B cell (primary cell): ENCODE measurements around the gene NAV1. TPM values are rescaled to one million over a fixed set of nuclear protein-coding genes. Genes with fewer than 3 reads are reported as not detected.

Experiments used
- ATAC-seq: fragments of 200-7000 bp; cut with Tn5 transposase; one replicate; pipeline ENCODE4 v1.10.0; 2021; ENCODE audit warnings: low read depth, mild to moderate bottlenecking, moderate number of reproducible peaks, moderate library complexity
- CTCF ChIA-PET: fragments of 350-600 bp; sonication (Branson Sonifier 250); formaldehyde crosslinking; loops from one replicate; lab custom pipeline; 2021; ENCODE audit warnings: antibody characterized with exemption, inconsistent platforms; lab: Charles Lee
- POLR2A ChIA-PET: fragments of 350-600 bp; sonication (Branson Sonifier 250); formaldehyde crosslinking; loops from one replicate; lab custom pipeline; 2021; ENCODE audit warnings: antibody characterized with exemption; lab: Charles Lee
- DNase-seq: peaks from one replicate; pipeline ENCODE4 v3.0.0; 2013
- H2AFZ ChIP-seq: 2 replicates; pipeline ENCODE4 v1.6.1; 2012; ENCODE audit warnings: mild to moderate bottlenecking, low read depth, low read length; ENCODE audit not compliant: insufficient read depth, poor library complexity, severe bottlenecking
- H3K27ac ChIP-seq, 2 donors: 1 replicate in 1 of 2; 2 replicates in 1 of 2; pipeline ENCODE4 v1.5.1; 2012 to 2013; ENCODE audit warnings: low read length in 2 of 2, mild to moderate bottlenecking in 2 of 2, moderate library complexity in 1 of 2
- H3K27me3 ChIP-seq, 4 experiments: fragments of 200-600 bp in 1 of 4; sonication (generic) in 1 of 4; replicated peaks in 1 of 4; 1 replicate in 2 of 4; 2 replicates in 2 of 4; pipeline versions ENCODE4 v1.6.1 to v1.7.0; 2013 to 2016; ENCODE audit warnings: low read length in 3 of 4, mild to moderate bottlenecking in 2 of 4, mixed read lengths in 1 of 4, moderate library complexity in 1 of 4; ENCODE audit not compliant: insufficient read depth in 4 of 4, control insufficient read depth in 3 of 4; ENCODE audit errors: control extremely low read depth in 1 of 4
- H3K36me3 ChIP-seq, 2 experiments: replicated peaks in 1 of 2; 1 replicate in 1 of 2; 2 replicates in 1 of 2; pipeline versions ENCODE4 v1.6.1 to v1.7.1; 2013; ENCODE audit warnings: low read length in 1 of 2; ENCODE audit not compliant: insufficient read depth in 2 of 2, control insufficient read depth in 1 of 2; ENCODE audit errors: control extremely low read depth in 1 of 2, extremely low read depth in 1 of 2
- H3K4me1 ChIP-seq, 2 donors: fragments of 200-600 bp in 1 of 2; sonication (generic) in 1 of 2; 1 replicate in 1 of 2; 2 replicates in 1 of 2; pipeline versions ENCODE4 v1.5.1 to v1.6.1; 2013 to 2017; ENCODE audit warnings: low read length in 2 of 2; ENCODE audit not compliant: control insufficient read depth in 2 of 2, insufficient read depth in 2 of 2
- H3K4me2 ChIP-seq: replicated peaks from 2 replicates; pipeline ENCODE3; 2012; ENCODE audit warnings: mild to moderate bottlenecking, low read depth, low read length; ENCODE audit not compliant: poor library complexity, severe bottlenecking
- H3K4me3 ChIP-seq, 5 experiments: fragments of 200-600 bp in 1 of 5; sonication (generic) in 1 of 5; 1 replicate in 3 of 5; 2 replicates in 2 of 5; pipeline versions ENCODE4 v1.5.1 to v1.7.0; 2011 to 2016; ENCODE audit warnings: low read length in 4 of 5, mild to moderate bottlenecking in 4 of 5, low read depth in 2 of 5, control low read depth in 1 of 5, moderate library complexity in 1 of 5; ENCODE audit not compliant: insufficient read depth in 1 of 5; ENCODE audit errors: control extremely low read depth in 1 of 5, extremely low read depth in 1 of 5
- H3K79me2 ChIP-seq: fragments of 200-600 bp; sonication (generic); one replicate; pipeline ENCODE4 v1.6.0; 2016; ENCODE audit warnings: low read length; ENCODE audit not compliant: control insufficient read depth, insufficient read depth
- H3K9ac ChIP-seq: fragments of 200-600 bp; sonication (generic); 2 replicates; pipeline ENCODE4 v1.6.1; 2017; ENCODE audit warnings: mild to moderate bottlenecking, low read length, moderate library complexity
- H3K9me3 ChIP-seq, 3 donors: one replicate each; pipeline versions ENCODE4 v1.6.1 to v1.7.1; 2013; ENCODE audit warnings: low read length in 2 of 3; ENCODE audit not compliant: control insufficient read depth in 2 of 3, insufficient read depth in 1 of 3; ENCODE audit errors: control extremely low read depth in 1 of 3
- H4K20me1 ChIP-seq: 2 replicates; pipeline ENCODE4 v1.6.0; 2012; ENCODE audit warnings: mild to moderate bottlenecking, low read length; ENCODE audit not compliant: insufficient read depth, control insufficient read depth, poor library complexity, severe bottlenecking
- H3K27ac Mint-ChIP-seq: one replicate; pipeline ENCODE4 v1.8.0; 2021; ENCODE audit warnings: mixed read lengths
- H3K27me3 Mint-ChIP-seq: one replicate; pipeline ENCODE4 v1.8.0; 2021; ENCODE audit warnings: mixed read lengths
- H3K4me1 Mint-ChIP-seq: one replicate; pipeline ENCODE4 v1.8.0; 2021; ENCODE audit warnings: mixed read lengths
- H3K4me3 Mint-ChIP-seq: one replicate; pipeline ENCODE4 v1.8.0; 2021; ENCODE audit warnings: mixed read lengths
- H3K9me3 Mint-ChIP-seq: one replicate; pipeline ENCODE4 v1.8.0; 2022; ENCODE audit warnings: mixed read lengths; ENCODE audit not compliant: insufficient read depth
- CTCF ChIP-seq: fragments of 200-600 bp; IDR thresholded peaks from one replicate; pipeline ENCODE4 v1.8.0; 2022; ENCODE audit warnings: antibody characterized with exemption, mild to moderate bottlenecking
- EZH2 ChIP-seq: IDR thresholded peaks from 2 replicates; pipeline ENCODE4 v1.6.1; 2012; ENCODE audit warnings: borderline replicate concordance, low read depth, mild to moderate bottlenecking, moderate library complexity, low read length; ENCODE audit not compliant: insufficient read depth, poor library complexity, severe bottlenecking
- WGBS: methylation state at CpG from one replicate; pipeline ENCODE4 v1.1.5; 2013; ENCODE audit warnings: missing lambda C conversion rate; ENCODE audit not compliant: insufficient coverage; 5-methylcytosine and 5-hydroxymethylcytosine counted together
- intact Hi-C: fragments of 100-400 bp; cut with micrococcal nuclease; formaldehyde crosslinking; loops from one replicate; pipeline ENCODE4 v1.10.0; 2022
- polyA plus RNA-seq: library from polyadenylated mRNA; depleted of rRNA; stranded (reverse); fragments of >200 nt; gene quantifications from 2 replicates; pipeline ENCODE4 v1.2.3, GENCODE V29; 2012
- total RNA-seq, 2 donors: library from RNA; stranded (reverse); fragments of 120-200 nt in 1 of 2; gene quantifications; 1 replicate in 1 of 2; 2 replicates in 1 of 2; pipeline versions ENCODE4 v1.2.3 to v1.2.4, GENCODE V29; 2013 to 2022

NAV1 gene
- total and polyA plus RNA-seq, 2 donors (not counting 1 experiment from before 2014, with no cell fraction given), result 1.5 to 4.3 TPM

DNA sequence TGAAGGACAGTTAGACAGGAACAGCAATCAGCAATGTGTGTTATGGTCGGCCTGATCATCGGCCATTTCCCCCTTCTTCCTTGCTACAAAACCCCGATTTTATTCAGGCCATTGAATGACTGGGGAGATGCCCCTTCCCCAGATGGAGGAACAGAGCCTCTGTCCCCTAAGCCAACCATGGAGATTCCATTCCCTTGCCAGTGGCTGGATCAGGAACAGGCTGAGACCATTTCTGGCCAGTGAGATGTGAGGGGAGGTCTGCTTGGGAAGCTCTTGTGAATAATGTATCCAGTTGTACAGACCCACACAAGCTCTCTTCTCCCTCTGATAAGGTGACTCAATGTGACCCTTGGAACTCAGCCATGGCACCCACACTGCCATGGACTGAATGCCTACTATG is 39.7 kb upstream of the NAV1 start:
- Mint-ChIP-seq H3K27ac (no peak overlapping the region), H3K9me3 (no peaks in the 10 kb centered on the region), H3K4me1 (peaks cover 2% of the 10 kb centered on the region), H3K27me3 (no peaks in the 10 kb centered on the region), H3K4me3 (no peak overlapping the region)
- 100% methylated on average over 3 of the region's 3 CpGs for WGBS
- Histone ChIP-seq H3K4me2 (no peak overlapping the region), H3K9ac (no peak overlapping the region), H3K4me1 (no peaks in the 10 kb centered on the region), H3K79me2 (peaks cover 30% of the 10 kb centered on the region), H3K27ac (no peak overlapping the region), H4K20me1 (no peaks in the 10 kb centered on the region), H3K9me3 (peaks cover 0 to 2% (median 0%) of the 10 kb centered on the region in 3 donors), H3K36me3 (peaks cover 0 to 15% of the 10 kb centered on the region in 2 experiments), H3K27me3 (no peaks in the 10 kb centered on the region), H3K4me3 (no peak overlapping the region), H2AFZ (no peak overlapping the region)
- DNase-seq, result no peak
- ATAC-seq, result no peak
- TF ChIP-seq CTCF (no peak), EZH2 (no peak)
- ChIA-PET CTCF (interaction anchor here (0.6 to 6.1 kb wide), 4 partner anchors 13 to 915 kb away, joined by 3 to 46 read pairs (median 18); no protein-coding TSS in a partner anchor), POLR2A (no interaction called here)
- intact Hi-C loops, result no loop called here

DNA sequence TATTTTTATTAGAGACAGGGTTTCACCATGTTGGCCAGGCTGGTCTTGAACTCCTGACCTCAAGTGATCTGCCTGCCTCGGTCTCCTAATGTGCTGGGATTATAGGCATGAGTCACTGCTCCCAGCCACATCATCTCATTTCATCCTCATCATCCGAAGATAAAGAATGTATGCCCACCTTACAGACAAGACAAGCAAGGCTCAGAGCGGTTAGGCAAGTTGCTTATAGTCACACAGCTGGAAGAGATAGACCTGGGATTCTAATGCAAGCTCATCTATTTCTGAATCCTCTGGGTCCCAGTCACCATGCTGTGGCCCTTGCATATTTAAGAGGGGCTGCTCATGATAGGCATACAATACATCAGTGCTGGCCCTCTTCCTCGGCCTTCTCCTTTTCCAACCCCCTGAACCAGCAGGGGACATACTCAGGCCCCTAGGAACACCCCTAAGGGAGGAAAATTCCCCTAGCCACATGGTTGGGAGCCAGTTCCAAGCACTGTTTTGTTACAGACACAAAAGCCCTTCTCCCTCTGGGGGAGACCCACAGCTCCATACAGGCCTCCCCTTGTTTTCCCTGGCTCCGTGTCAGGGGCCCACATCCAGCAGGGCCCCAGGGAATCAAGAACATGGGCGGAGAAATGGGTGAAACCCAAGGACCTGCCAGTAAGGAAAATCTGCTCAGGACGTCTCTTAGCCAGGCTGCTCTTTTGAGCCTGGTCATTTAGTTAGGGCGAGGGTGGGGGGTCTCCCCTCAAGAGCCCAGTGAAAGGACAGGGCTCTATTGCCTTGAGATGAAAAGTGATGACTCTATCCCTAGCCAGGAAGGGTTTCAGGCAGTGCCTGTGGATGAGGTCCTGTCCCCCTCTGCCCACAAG is 38.9 kb upstream of the NAV1 start:
- Histone ChIP-seq H3K9me3 (no peaks in the 10 kb centered on the region), H3K79me2 (peaks cover 30% of the 10 kb centered on the region), H3K36me3 (peaks cover 0 to 9% of the 10 kb centered on the region in 2 experiments), H3K4me2 (no peak overlapping the region), H3K9ac (no peak overlapping the region), H2AFZ (no peak overlapping the region), H3K4me1 (peaks cover 0 to under 1% of the 10 kb centered on the region in 2 donors), H3K27me3 (no peaks in the 10 kb centered on the region), H3K4me3 (no peak overlapping the region), H4K20me1 (no peaks in the 10 kb centered on the region), H3K27ac (no peak overlapping the region)
- DNase-seq (no peak), ATAC-seq (no peak)
- ChIA-PET CTCF (interaction anchor here (1.1 to 6.1 kb wide), 4 partner anchors 13 to 61 kb away, joined by 3 to 59 read pairs (median 40); no protein-coding TSS in a partner anchor), POLR2A (no interaction called here)
- peaks cover 4% of the 10 kb centered on the region for H3K4me1 Mint-ChIP-seq
- intact Hi-C loops, result no loop called here
- H3K27ac Mint-ChIP-seq, result no peak overlapping the region
- 98% methylated on average over 7 of the region's 8 CpGs for WGBS
- TF ChIP-seq EZH2 (no peak), CTCF (no peak)
- H3K9me3 Mint-ChIP-seq, result no peaks in the 10 kb centered on the region
- H3K4me3 Mint-ChIP-seq, result no peak overlapping the region
- H3K27me3 Mint-ChIP-seq, result no peaks in the 10 kb centered on the region
